Upper lobe of left lung (tissue), 6 donors: ENCODE results near the gene ZC3H12C. TPM values are rescaled to one million over a fixed set of nuclear protein-coding genes. Genes with fewer than 3 reads are reported as not detected.

ENCODE experiments used
- ATAC-seq, 2 donors: fragments of 200-7000 bp; cut with Tn5 transposase; one replicate each; pipeline ENCODE4 v1.9.1; 2022; ENCODE audit warnings: mild to moderate bottlenecking in 2 of 2, moderate library complexity in 2 of 2; ENCODE audit not compliant: low FRiP score in 2 of 2
- DNase-seq, 2 donors: peaks; one replicate each; pipeline ENCODE4 v3.0.0-alpha.2; 2019 to 2020
- H3K27ac ChIP-seq, 4 donors: fragments of 200-600 bp; sonication (generic); one replicate each; pipeline ENCODE4 v1.5.1; 2016 to 2019
- H3K27me3 ChIP-seq, 4 donors: fragments of 200-600 bp; sonication (generic); one replicate each; pipeline ENCODE4 v1.5.1; 2017 to 2019
- H3K36me3 ChIP-seq, 4 donors: fragments of 200-600 bp; sonication (generic); one replicate each; pipeline ENCODE4 v1.5.1; 2016 to 2019
- H3K4me1 ChIP-seq, 4 donors: fragments of 200-600 bp; sonication (generic); one replicate each; pipeline ENCODE4 v1.5.1; 2018 to 2019
- H3K4me3 ChIP-seq, 4 donors: fragments of 200-600 bp; sonication (generic); one replicate each; pipeline ENCODE4 v1.5.1; 2017 to 2019; ENCODE audit warnings: mild to moderate bottlenecking in 2 of 4, moderate library complexity in 1 of 4
- H3K9me3 ChIP-seq, 4 donors: fragments of 200-600 bp; sonication (generic); one replicate each; pipeline ENCODE4 v1.5.1; 2018 to 2019
- EP300 ChIP-seq, 4 donors: sonication (generic); formaldehyde crosslinking; IDR thresholded peaks; one replicate each; pipeline ENCODE4 v1.5.1; 2017; ENCODE audit warnings: antibody characterized with exemption in 4 of 4, control low read depth in 2 of 4
- POLR2A ChIP-seq, 4 donors: fragments of 450-650 bp; IDR thresholded peaks; one replicate each; pipeline ENCODE4 v1.5.1; 2016 to 2017; ENCODE audit warnings: antibody characterized with exemption in 4 of 4, mild to moderate bottlenecking in 2 of 4
- POLR2AphosphoS5 ChIP-seq, 2 donors: sonication (generic); formaldehyde crosslinking; IDR thresholded peaks; one replicate each; pipeline ENCODE4 v1.5.1; 2017; ENCODE audit warnings: antibody characterized with exemption in 2 of 2
- WGBS, 2 donors: methylation state at CpG; one replicate each; pipeline ENCODE4 v1.1.5; 2017 to 2018; 5-methylcytosine and 5-hydroxymethylcytosine counted together
- total RNA-seq, 6 donors: library from RNA; depleted of rRNA in 4 of 6; stranded (reverse); fragments of >200 nt in 4 of 6; gene quantifications; one replicate each; pipeline versions ENCODE4 v1.1.0 to v1.2.1, GENCODE V29; 2016 to 2021
- TF ChIP-seq, protein P1 (sequence below), 6 experiments: fragments of 450-650 bp in 4 of 6; fragments of 200-600 bp in 2 of 6; sonication (generic) in 2 of 6; IDR thresholded peaks; one replicate each; pipeline ENCODE4 v1.5.1; 2016 to 2019; ENCODE audit warnings: antibody characterized with exemption in 6 of 6
- donor health status: DM: no; HTN: no; CAD: no; lungs with moderate emphysema.
- donor health status: DM: no; HTN: yes; CAD: no; lungs with severe emphysema.

Gene ZC3H12C
- total RNA-seq, 6 donors from 2014 or later = 5.5 to 24.5 (median 14.6) TPM

- no peak overlapping the region for H3K27ac ChIP-seq
- ATAC-seq (no peak), DNase-seq (no peak)
- no peaks in the 10 kb centered on the region for H3K27me3 ChIP-seq
- H3K4me3 ChIP-seq = no peak overlapping the region
- H3K4me1 ChIP-seq = no peaks in the 10 kb centered on the region
- no peaks in the 10 kb centered on the region for H3K36me3 ChIP-seq
- no peaks in the 10 kb centered on the region for H3K9me3 ChIP-seq
- TF ChIP-seq EP300 (IDR thresholded peaks at IDR 0.05) (no peak), POLR2A (IDR thresholded peaks at IDR 0.05) (no peak), POLR2AphosphoS5 (IDR thresholded peaks at IDR 0.05) (no peak)
- TF ChIP-seq, protein P1, sequence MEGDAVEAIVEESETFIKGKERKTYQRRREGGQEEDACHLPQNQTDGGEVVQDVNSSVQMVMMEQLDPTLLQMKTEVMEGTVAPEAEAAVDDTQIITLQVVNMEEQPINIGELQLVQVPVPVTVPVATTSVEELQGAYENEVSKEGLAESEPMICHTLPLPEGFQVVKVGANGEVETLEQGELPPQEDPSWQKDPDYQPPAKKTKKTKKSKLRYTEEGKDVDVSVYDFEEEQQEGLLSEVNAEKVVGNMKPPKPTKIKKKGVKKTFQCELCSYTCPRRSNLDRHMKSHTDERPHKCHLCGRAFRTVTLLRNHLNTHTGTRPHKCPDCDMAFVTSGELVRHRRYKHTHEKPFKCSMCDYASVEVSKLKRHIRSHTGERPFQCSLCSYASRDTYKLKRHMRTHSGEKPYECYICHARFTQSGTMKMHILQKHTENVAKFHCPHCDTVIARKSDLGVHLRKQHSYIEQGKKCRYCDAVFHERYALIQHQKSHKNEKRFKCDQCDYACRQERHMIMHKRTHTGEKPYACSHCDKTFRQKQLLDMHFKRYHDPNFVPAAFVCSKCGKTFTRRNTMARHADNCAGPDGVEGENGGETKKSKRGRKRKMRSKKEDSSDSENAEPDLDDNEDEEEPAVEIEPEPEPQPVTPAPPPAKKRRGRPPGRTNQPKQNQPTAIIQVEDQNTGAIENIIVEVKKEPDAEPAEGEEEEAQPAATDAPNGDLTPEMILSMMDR (IDR thresholded peaks at IDR 0.05) = no peak
- WGBS, 2 donors = 85 to 96% methylated on average over 4 of the region's 4 CpGs
Measured at GRCh38 chr11:110219006-110219785, 126.0 kb downstream of the ZC3H12C start.

Other genes starting within 250 kb of the ZC3H12C start
- 100 to 1,000 TPM; 113 to 142 (median 121) TPM for gene RDX, start 203.2 kb downstream of the ZC3H12C start, total RNA-seq